Measurements from ENCODE around the gene CNTNAP2. TPM values are rescaled to one million over a fixed set of nuclear protein-coding genes. Genes with fewer than 3 reads are reported as not detected.
"Not testable (repeated sequence)": the region's sequence is repeated elsewhere in the genome, so short reads cannot be mapped to it uniquely, and the experiment has no call there.

CNTNAP2 gene
- total and polyA plus RNA-seq, 4 donors, result not detected

DNA sequence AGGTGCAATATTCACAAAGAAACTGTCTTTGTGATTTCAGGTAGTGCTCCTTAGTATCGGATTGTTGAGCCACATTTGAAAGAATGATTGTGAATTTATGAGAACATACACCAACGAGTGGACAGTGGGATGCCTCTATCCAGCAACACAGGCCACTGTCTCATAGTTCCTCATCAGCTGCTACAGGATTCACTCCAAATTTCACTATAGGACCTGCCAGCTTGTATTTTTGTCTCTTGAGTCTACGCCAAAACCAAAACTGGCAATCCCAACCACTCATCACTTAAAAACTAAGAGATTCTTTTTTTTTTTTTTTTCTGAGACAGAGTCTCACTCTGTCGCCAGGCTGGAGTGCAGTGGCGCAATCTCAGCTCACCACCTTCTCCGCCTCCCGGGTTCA is 964.5 kb downstream of the CNTNAP2 start:
- Histone ChIP-seq H3K4me1 (ENCODE audit: control insufficient read depth in 1 of 2, insufficient read depth in 2 of 2, low read length in 2 of 2) (no peaks in the 10 kb centered on the region), H3K4me3 (ENCODE audit: low read length in 2 of 2) (no peak overlapping the region), H3K36me3 (ENCODE audit: control insufficient read depth in 1 of 2, insufficient read depth in 2 of 2, low read length in 1 of 2) (no peaks in the 10 kb centered on the region), H3K27ac (ENCODE audit: low read depth in 1 of 2, low read length in 2 of 2) (no peak overlapping the region), H3K27me3 (ENCODE audit: control insufficient read depth in 1 of 2, insufficient read depth in 2 of 2, low read length in 1 of 2) (no peaks in the 10 kb centered on the region), H3K9me3 (ENCODE audit: control insufficient read depth, low read length) (no peaks in the 10 kb centered on the region)
- ATAC-seq (ENCODE audit: low FRiP score) (no peak), DNase-seq (no peak)
- intact Hi-C loops (cut with DNase I), result no loop called here
- 87 to 92% methylated on average over 7 of the region's 7 CpGs for WGBS, 2 donors

DNA sequence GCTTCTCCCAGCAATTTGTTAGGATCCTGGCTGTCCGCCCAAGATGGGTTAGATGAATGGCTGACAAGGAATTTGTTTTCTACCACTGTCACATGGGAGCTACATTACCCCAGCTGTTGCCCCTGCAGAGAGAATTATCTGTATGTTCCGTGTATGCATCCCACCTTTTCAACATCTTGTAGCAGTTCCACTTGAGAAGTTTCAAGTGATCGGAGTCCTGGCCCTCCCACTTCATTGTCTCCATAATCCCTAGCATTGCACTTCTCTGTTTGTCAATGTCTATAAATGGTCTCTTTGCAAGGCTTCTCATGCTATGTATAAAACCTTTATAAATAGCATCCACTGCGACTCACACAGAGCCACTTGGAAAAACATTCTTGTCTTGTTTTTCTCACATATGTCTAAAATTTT is 972.5 kb downstream of the CNTNAP2 start:
- intact Hi-C loops (cut with DNase I), result no loop called here
- 46 to 55% methylated on average over 4 of the region's 4 CpGs for WGBS, 2 donors
- H3K9me3 ChIP-seq (ENCODE audit: control insufficient read depth, low read length), result no peaks in the 10 kb centered on the region

DNA sequence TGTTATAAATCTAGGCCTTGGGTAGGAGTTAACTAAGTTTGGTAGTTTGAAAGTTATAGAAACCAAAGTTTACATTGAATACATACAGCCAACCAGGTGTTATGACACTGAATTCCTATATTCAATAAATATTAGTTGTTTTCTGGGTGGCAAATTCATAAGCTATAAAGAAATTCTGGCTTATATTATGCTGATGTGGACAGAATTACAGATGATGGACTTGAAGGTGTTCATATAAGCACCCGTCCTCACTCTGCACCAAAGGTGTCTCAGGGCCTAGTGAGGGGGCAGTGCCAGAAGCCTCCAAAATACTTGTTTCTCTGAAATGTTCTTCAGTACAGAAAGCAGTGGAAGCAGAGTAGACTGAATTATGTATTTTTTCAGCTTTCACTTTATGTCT is 973.0 kb downstream of the CNTNAP2 start:
- H3K27me3 ChIP-seq (ENCODE audit: control insufficient read depth in 1 of 2, insufficient read depth in 2 of 2, low read length in 1 of 2), result no peaks in the 10 kb centered on the region
- no peak overlapping the region for H3K27ac ChIP-seq (ENCODE audit: low read depth in 1 of 2, low read length in 2 of 2)
- no peaks in the 10 kb centered on the region for H3K9me3 ChIP-seq (ENCODE audit: control insufficient read depth, low read length)
- H3K4me3 ChIP-seq (ENCODE audit: low read length in 2 of 2), result no peak overlapping the region
- ATAC-seq (ENCODE audit: low FRiP score), result no peak
- no peak for DNase-seq
- 82 to 86% methylated on average over 1 of the region's 1 CpG for WGBS, 2 donors
- intact Hi-C loops (cut with DNase I), result no loop called here
- no peaks in the 10 kb centered on the region for H3K36me3 ChIP-seq (ENCODE audit: control insufficient read depth in 1 of 2, insufficient read depth in 2 of 2, low read length in 1 of 2)
- H3K4me1 ChIP-seq (ENCODE audit: control insufficient read depth in 1 of 2, insufficient read depth in 2 of 2, low read length in 2 of 2), result no peaks in the 10 kb centered on the region

More for the DNA sequence above, 972.5 kb downstream of the CNTNAP2 start:
- DNase-seq, result no peak
- H3K27me3 ChIP-seq (ENCODE audit: control insufficient read depth in 1 of 2, insufficient read depth in 2 of 2, low read length in 1 of 2), result no peaks in the 10 kb centered on the region
- H3K4me1 ChIP-seq (ENCODE audit: control insufficient read depth in 1 of 2, insufficient read depth in 2 of 2, low read length in 2 of 2), result no peaks in the 10 kb centered on the region
- no peaks in the 10 kb centered on the region for H3K36me3 ChIP-seq (ENCODE audit: control insufficient read depth in 1 of 2, insufficient read depth in 2 of 2, low read length in 1 of 2)
- no peak for ATAC-seq (ENCODE audit: low FRiP score)
- H3K4me3 ChIP-seq (ENCODE audit: low read length in 2 of 2), result no peak overlapping the region
- no peak overlapping the region for H3K27ac ChIP-seq (ENCODE audit: low read depth in 1 of 2, low read length in 2 of 2)

DNA sequence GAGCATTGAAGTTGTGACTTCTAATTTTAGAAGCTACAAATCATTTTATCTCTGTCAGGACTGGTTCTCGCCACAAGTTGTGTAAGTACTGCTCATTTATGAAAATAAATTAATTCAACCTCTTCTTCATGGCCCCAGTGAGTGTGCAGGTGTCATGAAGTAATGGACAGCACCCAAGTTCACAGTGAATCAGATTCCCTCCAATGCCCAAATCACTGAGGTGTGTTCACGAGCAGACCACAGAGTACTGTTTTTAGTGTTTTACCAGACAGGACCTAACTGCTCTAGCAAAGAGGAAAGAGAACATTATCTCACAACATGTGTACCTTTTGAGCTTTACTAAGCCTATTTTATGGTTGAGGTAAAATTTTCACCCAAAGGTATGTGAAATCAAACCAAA is 980.0 kb downstream of the CNTNAP2 start:
- intact Hi-C loops (cut with DNase I), result no loop called here
- no peak for DNase-seq
- Histone ChIP-seq H3K27ac (ENCODE audit: low read depth in 1 of 2, low read length in 2 of 2) (no peak overlapping the region), H3K27me3 (ENCODE audit: control insufficient read depth in 1 of 2, insufficient read depth in 2 of 2, low read length in 1 of 2) (no peaks in the 10 kb centered on the region), H3K9me3 (ENCODE audit: control insufficient read depth, low read length) (peaks cover under 1% of the 10 kb centered on the region), H3K36me3 (ENCODE audit: control insufficient read depth in 1 of 2, insufficient read depth in 2 of 2, low read length in 1 of 2) (no peaks in the 10 kb centered on the region), H3K4me3 (ENCODE audit: low read length in 2 of 2) (no peak overlapping the region), H3K4me1 (ENCODE audit: control insufficient read depth in 1 of 2, insufficient read depth in 2 of 2, low read length in 2 of 2) (no peaks in the 10 kb centered on the region)
- ATAC-seq (ENCODE audit: low FRiP score), result no peak
- WGBS, 2 donors, result 75 to 78% methylated on average over 2 of the region's 2 CpGs

DNA sequence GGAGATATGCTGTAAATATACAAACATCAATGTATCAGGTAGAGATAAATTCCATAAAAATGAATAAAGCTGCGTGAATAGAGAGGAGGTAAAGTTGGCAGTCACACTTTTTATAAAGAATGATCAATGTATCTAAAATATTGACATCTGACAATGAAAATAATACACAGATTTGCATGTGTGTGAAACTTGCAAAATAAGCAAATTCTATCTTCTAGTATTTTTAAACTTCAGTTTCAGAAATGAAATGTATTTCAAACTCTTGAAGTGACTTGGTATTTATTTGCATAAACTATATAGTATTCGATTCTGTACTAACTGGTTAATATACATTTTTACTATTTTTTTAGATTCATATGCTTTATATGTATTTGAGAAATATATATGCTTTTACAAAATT is 986.6 kb downstream of the CNTNAP2 start:
- Histone ChIP-seq H3K36me3 (ENCODE audit: control insufficient read depth in 1 of 2, insufficient read depth in 2 of 2, low read length in 1 of 2) (no peaks in the 10 kb centered on the region), H3K4me3 (ENCODE audit: low read length in 2 of 2) (no peak overlapping the region), H3K9me3 (ENCODE audit: control insufficient read depth, low read length) (peaks cover 2% of the 10 kb centered on the region), H3K27ac (ENCODE audit: low read depth in 1 of 2, low read length in 2 of 2) (no peak overlapping the region), H3K4me1 (ENCODE audit: control insufficient read depth in 1 of 2, insufficient read depth in 2 of 2, low read length in 2 of 2) (no peaks in the 10 kb centered on the region), H3K27me3 (ENCODE audit: control insufficient read depth in 1 of 2, insufficient read depth in 2 of 2, low read length in 1 of 2) (no peaks in the 10 kb centered on the region)
- ATAC-seq (ENCODE audit: low FRiP score) (no peak), DNase-seq (no peak)
- 72 to 74% methylated on average over 2 of the region's 2 CpGs for WGBS, 2 donors
- intact Hi-C loops (cut with DNase I), result no loop called here

DNA sequence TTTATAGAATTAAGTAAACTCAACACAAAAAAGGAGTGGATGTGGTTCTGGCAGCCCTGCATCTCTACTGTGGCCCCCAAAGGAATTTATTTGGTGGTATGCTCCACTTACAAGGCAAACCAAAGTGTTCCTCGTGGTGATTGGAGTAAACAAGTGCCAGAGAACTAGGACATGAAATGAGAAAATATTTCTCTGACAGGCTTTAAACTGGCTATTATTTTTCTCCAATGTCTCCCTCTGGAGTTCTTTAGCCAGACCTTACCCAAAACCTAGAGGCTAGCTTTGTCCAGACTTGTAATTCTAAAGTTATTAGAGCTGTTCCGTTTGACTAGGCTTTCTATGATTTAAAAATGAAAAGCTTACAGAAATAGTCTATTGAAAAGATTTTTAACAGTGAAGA is 990.1 kb downstream of the CNTNAP2 start:
- no peaks in the 10 kb centered on the region for H3K9me3 ChIP-seq (ENCODE audit: control insufficient read depth, low read length)
- 8 to 17% methylated on average over 2 of the region's 2 CpGs for WGBS, 2 donors
- no peaks in the 10 kb centered on the region for H3K4me1 ChIP-seq (ENCODE audit: control insufficient read depth in 1 of 2, insufficient read depth in 2 of 2, low read length in 2 of 2)
- no peak for DNase-seq
- ATAC-seq (ENCODE audit: low FRiP score), result no peak
- intact Hi-C loops (cut with DNase I), result no loop called here
- H3K36me3 ChIP-seq (ENCODE audit: control insufficient read depth in 1 of 2, insufficient read depth in 2 of 2, low read length in 1 of 2), result no peaks in the 10 kb centered on the region
- no peak overlapping the region for H3K27ac ChIP-seq (ENCODE audit: low read depth in 1 of 2, low read length in 2 of 2)
- no peaks in the 10 kb centered on the region for H3K27me3 ChIP-seq (ENCODE audit: control insufficient read depth in 1 of 2, insufficient read depth in 2 of 2, low read length in 1 of 2)
- H3K4me3 ChIP-seq (ENCODE audit: low read length in 2 of 2), result no peak overlapping the region

DNA sequence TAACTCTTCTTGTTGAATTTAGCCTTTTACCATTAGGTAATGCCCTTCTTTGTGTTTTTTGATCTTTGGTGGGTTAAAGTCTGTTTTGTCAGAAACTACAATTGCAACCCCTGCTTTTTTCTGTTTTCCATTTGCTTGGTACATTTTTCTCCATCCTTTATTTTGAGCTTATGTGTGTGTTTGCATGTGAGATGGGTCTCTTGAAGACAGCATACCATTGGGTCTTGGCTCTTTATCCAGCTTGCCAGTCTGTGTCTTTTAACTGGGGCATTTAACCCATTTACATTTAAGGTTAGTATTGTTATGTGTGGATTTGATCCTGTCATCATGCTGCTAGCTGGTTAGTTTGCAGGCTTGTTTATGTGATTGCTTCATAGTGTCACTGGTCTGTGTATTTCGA is 997.9 kb downstream of the CNTNAP2 start:
- intact Hi-C loops (cut with DNase I); H3K27ac ChIP-seq (ENCODE audit: low read depth in 1 of 2, low read length in 2 of 2); H3K4me3 ChIP-seq (ENCODE audit: low read length in 2 of 2); ATAC-seq (ENCODE audit: low FRiP score); H3K36me3 ChIP-seq (ENCODE audit: control insufficient read depth in 1 of 2, insufficient read depth in 2 of 2, low read length in 1 of 2); H3K4me1 ChIP-seq (ENCODE audit: control insufficient read depth in 1 of 2, insufficient read depth in 2 of 2, low read length in 2 of 2); H3K27me3 ChIP-seq (ENCODE audit: control insufficient read depth in 1 of 2, insufficient read depth in 2 of 2, low read length in 1 of 2); DNase-seq; H3K9me3 ChIP-seq (ENCODE audit: control insufficient read depth, low read length): not testable (repeated sequence)
- WGBS, 2 donors, result 84 to 91% methylated on average over 1 of the region's 1 CpG

DNA sequence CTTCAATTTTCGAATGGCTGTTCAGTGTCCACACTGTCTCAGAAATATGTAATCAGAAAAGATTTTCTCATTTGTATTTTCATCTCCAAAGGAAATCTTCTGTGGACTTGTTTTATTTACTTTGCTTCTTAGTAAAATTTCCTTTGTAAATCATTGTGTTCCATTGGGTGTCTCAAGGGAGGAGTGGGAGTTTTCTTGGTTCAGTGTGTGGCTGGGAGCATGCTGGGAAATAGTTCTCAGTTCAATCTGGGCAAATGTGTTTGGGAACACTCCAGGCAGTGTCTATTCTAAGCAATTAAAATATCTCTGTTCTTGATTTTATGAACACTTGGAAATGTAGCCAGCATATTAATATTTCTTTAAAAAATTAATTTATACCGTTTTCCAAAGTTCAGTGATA is 1019.8 kb downstream of the CNTNAP2 start:
- DNase-seq (no peak), ATAC-seq (ENCODE audit: low FRiP score) (no peak)
- intact Hi-C loops (cut with DNase I), result no loop called here
- no peak overlapping the region for H3K27ac ChIP-seq (ENCODE audit: low read depth in 1 of 2, low read length in 2 of 2)
- H3K27me3 ChIP-seq (ENCODE audit: control insufficient read depth in 1 of 2, insufficient read depth in 2 of 2, low read length in 1 of 2), result no peaks in the 10 kb centered on the region
- no peaks in the 10 kb centered on the region for H3K9me3 ChIP-seq (ENCODE audit: control insufficient read depth, low read length)
- WGBS, 2 donors, result 48 to 55% methylated on average over 2 of the region's 2 CpGs
- no peak overlapping the region for H3K4me3 ChIP-seq (ENCODE audit: low read length in 2 of 2)
- no peaks in the 10 kb centered on the region for H3K36me3 ChIP-seq (ENCODE audit: control insufficient read depth in 1 of 2, insufficient read depth in 2 of 2, low read length in 1 of 2)
- no peaks in the 10 kb centered on the region for H3K4me1 ChIP-seq (ENCODE audit: control insufficient read depth in 1 of 2, insufficient read depth in 2 of 2, low read length in 2 of 2)

DNA sequence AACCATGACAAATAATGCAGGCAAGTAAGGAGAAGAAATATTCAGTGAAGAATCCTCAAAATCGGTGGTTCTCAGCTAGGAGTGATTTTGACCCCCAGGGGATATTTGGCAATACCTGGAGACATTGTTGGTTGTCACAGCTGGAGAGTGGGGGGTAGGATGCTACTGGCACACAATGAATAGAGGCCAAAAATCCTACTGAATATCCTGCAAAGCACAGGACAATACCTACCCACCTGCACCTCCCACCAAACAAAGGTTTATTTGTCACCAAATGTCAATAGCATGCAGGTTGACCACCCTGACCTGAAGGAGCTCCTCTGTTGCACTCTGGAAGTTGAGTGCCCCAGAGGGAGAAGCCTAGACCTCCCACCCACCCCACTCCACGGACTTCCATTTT is 1028.6 kb downstream of the CNTNAP2 start:
- Histone ChIP-seq H3K27ac (ENCODE audit: low read depth in 1 of 2, low read length in 2 of 2) (no peak overlapping the region), H3K4me1 (ENCODE audit: control insufficient read depth in 1 of 2, insufficient read depth in 2 of 2, low read length in 2 of 2) (no peaks in the 10 kb centered on the region), H3K4me3 (ENCODE audit: low read length in 2 of 2) (no peak overlapping the region), H3K36me3 (ENCODE audit: control insufficient read depth in 1 of 2, insufficient read depth in 2 of 2, low read length in 1 of 2) (no peaks in the 10 kb centered on the region), H3K27me3 (ENCODE audit: control insufficient read depth in 1 of 2, insufficient read depth in 2 of 2, low read length in 1 of 2) (peaks cover 0 to 2% of the 10 kb centered on the region in 2 donors), H3K9me3 (ENCODE audit: control insufficient read depth, low read length) (peaks cover 2% of the 10 kb centered on the region)
- ATAC-seq (ENCODE audit: low FRiP score) (no peak), DNase-seq (no peak)
- intact Hi-C loops (cut with DNase I), result no loop called here
- WGBS, 2 donors, result 37 to 46% methylated on average over 2 of the region's 2 CpGs

All from aorta (tissue), 5 donors.